Gastrocnemius medialis (tissue), 4 donors: ENCODE data around the gene PWWP2B. TPM values are rescaled to one million over a fixed set of nuclear protein-coding genes. Genes with fewer than 3 reads are reported as not detected.

ENCODE experiments used
- ATAC-seq, 2 donors: fragments of 150-250 bp; one replicate each; pipeline ENCODE4 v1.9.1; 2016
- DNase-seq, 2 donors: peaks; one replicate each; pipeline ENCODE4 v3.0.0-alpha.2; 2019
- H3K27ac ChIP-seq, 4 donors: fragments of 200-600 bp; sonication (generic); 1 replicate in 1 of 4; 2 replicates in 3 of 4; pipeline ENCODE4 v1.5.1; 2016 to 2018; ENCODE audit warnings: mild to moderate bottlenecking in 2 of 4, moderate library complexity in 1 of 4
- H3K27me3 ChIP-seq, 3 donors: fragments of 200-600 bp; sonication (generic) in 2 of 3; 1 replicate in 1 of 3; 2 replicates in 2 of 3; pipeline versions ENCODE4 v1.5.1 to v1.6.0; 2016 to 2019; ENCODE audit warnings: mild to moderate bottlenecking in 1 of 3, moderate library complexity in 1 of 3
- H3K36me3 ChIP-seq, 2 donors: fragments of 200-600 bp; sonication (generic) in 1 of 2; one replicate each; pipeline ENCODE4 v1.5.1; 2017 to 2018
- H3K4me1 ChIP-seq, 2 donors: fragments of 200-600 bp; sonication (generic) in 1 of 2; one replicate each; pipeline ENCODE4 v1.5.1; 2016 to 2017; ENCODE audit warnings: mild to moderate bottlenecking in 2 of 2
- H3K4me3 ChIP-seq, 4 donors: fragments of 200-600 bp; sonication (generic) in 3 of 4; 1 replicate in 1 of 4; 2 replicates in 3 of 4; pipeline ENCODE4 v1.5.1; 2016 to 2019; ENCODE audit warnings: mild to moderate bottlenecking in 2 of 4
- H3K9me3 ChIP-seq, 3 donors: fragments of 200-600 bp; sonication (generic) in 2 of 3; 1 replicate in 1 of 3; 2 replicates in 2 of 3; pipeline ENCODE4 v1.5.1; 2016 to 2019
- CTCF ChIP-seq, 5 experiments: fragments of 450-650 bp in 3 of 5; fragments of 200-600 bp in 2 of 5; sonication (generic) in 2 of 5; IDR thresholded peaks in 4 of 5; conservative IDR thresholded peaks in 1 of 5; 1 replicate in 4 of 5; 2 replicates in 1 of 5; pipeline ENCODE4 v1.5.1; 2016 to 2019; ENCODE audit warnings: antibody characterized with exemption in 5 of 5, mild to moderate bottlenecking in 3 of 5, moderate library complexity in 3 of 5
- POLR2A ChIP-seq, 2 donors: fragments of 450-650 bp; IDR thresholded peaks; one replicate each; pipeline ENCODE4 v1.6.1; 2017; ENCODE audit warnings: antibody characterized with exemption in 2 of 2, mild to moderate bottlenecking in 2 of 2, moderate library complexity in 2 of 2
- in situ Hi-C, 4 donors: fragments of 200-750 bp; cut with MboI; loops; one replicate each; pipeline versions ENCODE4 v1.15.0 to v1.8.0; 2017; ENCODE audit warnings: low sequenced_read_pairs in 4 of 4
- intact Hi-C: fragments of 100-400 bp; cut with DNase I; formaldehyde crosslinking; loops from one replicate; pipeline ENCODE4 v1.15.1; 2023; ENCODE audit warnings: low total_unique reads
- total RNA-seq, 4 donors: library from RNA; depleted of rRNA; stranded (reverse); fragments of >200 nt; gene quantifications; one replicate each; pipeline versions ENCODE4 v1.1.0 to v1.2.3, GENCODE V29; 2016

PWWP2B gene
- total RNA-seq, 4 donors from 2014 or later = 22.7 to 30.9 (median 24.4) TPM

GRCh38 chr10:132438091-132439024 lies 41.4 kb downstream of the PWWP2B start:
- Histone ChIP-seq H3K27ac (peak overlapping the region in 3 of 4 donors; percentile 30 to 43 (median 37)), H3K4me3 (no peak overlapping the region), H3K36me3 (no peaks in the 10 kb centered on the region), H3K4me1 (no peaks in the 10 kb centered on the region), H3K27me3 (no peaks in the 10 kb centered on the region), H3K9me3 (no peaks in the 10 kb centered on the region)
- TF ChIP-seq CTCF (IDR thresholded peaks at IDR 0.05 in 4 of 5, conservative IDR thresholded peaks at IDR 0.05 in 1 of 5) = no peak
- TF ChIP-seq POLR2A (IDR thresholded peaks at IDR 0.05) = no peak
- DNase-seq (no peak), ATAC-seq (no peak)
- in situ Hi-C loops = no loop called here
- intact Hi-C loops = no loop called here

DNA sequence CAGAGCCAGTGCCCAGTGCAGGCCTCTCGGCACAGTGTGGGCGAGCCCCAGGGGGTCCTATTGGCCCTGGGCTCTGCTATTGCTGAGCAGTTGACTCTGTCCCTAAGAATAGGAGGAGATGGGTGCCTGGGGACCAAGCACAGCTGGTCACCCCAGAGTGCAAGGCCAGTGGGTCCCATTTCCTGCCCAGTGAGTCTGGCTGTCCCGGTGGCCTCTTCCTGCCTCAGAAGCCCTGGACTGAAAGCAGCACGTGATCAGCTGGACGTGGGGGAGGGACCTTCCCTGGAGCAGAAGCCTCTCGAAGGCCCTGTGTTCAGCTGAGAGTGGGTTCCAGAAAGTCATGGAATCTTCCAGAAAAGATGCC lies 42.0 kb downstream of the PWWP2B start:
- no peak overlapping the region for H3K4me3 ChIP-seq
- peak overlapping the region in 3 of 4 donors; percentile 30 to 43 (median 37) for H3K27ac ChIP-seq
- H3K36me3 ChIP-seq = no peaks in the 10 kb centered on the region
- no peaks in the 10 kb centered on the region for H3K27me3 ChIP-seq
- H3K9me3 ChIP-seq = no peaks in the 10 kb centered on the region
- no peak for TF ChIP-seq POLR2A (IDR thresholded peaks at IDR 0.05)
- no peak for TF ChIP-seq CTCF (IDR thresholded peaks at IDR 0.05 in 4 of 5, conservative IDR thresholded peaks at IDR 0.05 in 1 of 5)
- no peak for DNase-seq
- in situ Hi-C loops = no loop called here
- ATAC-seq = peak in 1 of 2 donors; percentile 24
- intact Hi-C loops = no loop called here
- no peaks in the 10 kb centered on the region for H3K4me1 ChIP-seq

DNA sequence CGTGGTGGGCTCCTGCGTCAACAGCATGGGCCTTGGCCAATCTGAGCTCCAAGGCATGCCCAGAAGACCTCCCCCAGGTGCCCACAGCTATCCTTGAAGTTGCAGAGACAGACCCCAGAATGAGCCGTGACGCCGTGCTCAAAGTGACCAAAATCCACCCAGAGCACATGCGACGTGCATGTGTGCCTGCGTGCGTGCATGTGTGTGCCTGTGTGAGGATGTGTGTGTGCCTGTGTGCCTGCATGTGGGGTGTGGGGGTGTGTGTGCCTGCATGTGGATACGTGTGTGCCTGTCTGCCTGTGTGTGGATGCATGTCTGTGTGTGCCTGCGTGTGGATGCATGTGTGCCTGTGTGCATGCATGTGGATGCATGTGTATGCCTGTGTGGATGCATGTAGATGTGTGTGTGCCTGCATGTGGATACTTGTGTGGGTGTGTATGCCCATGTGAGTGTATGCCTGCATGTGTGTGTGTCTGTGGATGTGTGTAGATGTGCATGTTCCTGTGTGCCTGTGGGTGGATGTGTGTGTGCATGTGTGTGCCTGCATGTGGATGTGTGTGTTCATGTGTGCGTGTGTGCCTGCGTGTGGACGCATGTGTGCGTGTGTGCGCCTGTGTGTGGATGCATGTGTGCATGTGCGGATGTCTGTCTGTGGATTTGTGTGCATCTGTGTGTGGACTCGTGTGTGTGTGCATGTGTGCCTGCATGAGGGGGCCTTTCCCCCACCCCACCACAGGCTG lies 42.6 kb downstream of the PWWP2B start:
- no peak for DNase-seq
- Histone ChIP-seq H3K27me3 (no peaks in the 10 kb centered on the region), H3K27ac (no peak overlapping the region), H3K4me3 (no peak overlapping the region), H3K9me3 (no peaks in the 10 kb centered on the region), H3K4me1 (no peaks in the 10 kb centered on the region), H3K36me3 (no peaks in the 10 kb centered on the region)
- no peak for TF ChIP-seq POLR2A (IDR thresholded peaks at IDR 0.05)
- TF ChIP-seq CTCF (IDR thresholded peaks at IDR 0.05 in 4 of 5, conservative IDR thresholded peaks at IDR 0.05 in 1 of 5) = no peak
- in situ Hi-C loops (loop anchor here in 1 of 4 donors (5.0 kb wide), 1 partner anchor 47 kb away; no protein-coding TSS in a partner anchor), intact Hi-C loops (no loop called here)
- ATAC-seq = no peak

- no peaks in the 10 kb centered on the region for H3K9me3 ChIP-seq
- DNase-seq = no peak
- intact Hi-C loops (no loop called here), in situ Hi-C loops (loop anchor here in 1 of 4 donors (5.0 kb wide), 1 partner anchor 49 kb away; no protein-coding TSS in a partner anchor)
- TF ChIP-seq POLR2A (IDR thresholded peaks at IDR 0.05) (no peak), CTCF (IDR thresholded peaks at IDR 0.05 in 4 of 5, conservative IDR thresholded peaks at IDR 0.05 in 1 of 5) (no peak)
- no peaks in the 10 kb centered on the region for H3K36me3 ChIP-seq
- ATAC-seq = no peak
- no peak overlapping the region for H3K27ac ChIP-seq
- no peak overlapping the region for H3K4me3 ChIP-seq
- H3K4me1 ChIP-seq = no peaks in the 10 kb centered on the region
- H3K27me3 ChIP-seq = no peaks in the 10 kb centered on the region
These were observed 44.0 kb downstream of the PWWP2B start for GRCh38 chr10:132440791-132441565.
